Suppressor macrophage treated with lipopolysaccharide for 4 hours (primary cell): ENCODE measurements around the gene TM9SF1.
A peak's percentile ranks its signal among the peaks of the same experiment; 100 is the strongest.

Experiments used
- DNase-seq: peaks from one replicate; pipeline ENCODE4 v3.0.0-alpha.2; 2020

Gene TM9SF1

DNA sequence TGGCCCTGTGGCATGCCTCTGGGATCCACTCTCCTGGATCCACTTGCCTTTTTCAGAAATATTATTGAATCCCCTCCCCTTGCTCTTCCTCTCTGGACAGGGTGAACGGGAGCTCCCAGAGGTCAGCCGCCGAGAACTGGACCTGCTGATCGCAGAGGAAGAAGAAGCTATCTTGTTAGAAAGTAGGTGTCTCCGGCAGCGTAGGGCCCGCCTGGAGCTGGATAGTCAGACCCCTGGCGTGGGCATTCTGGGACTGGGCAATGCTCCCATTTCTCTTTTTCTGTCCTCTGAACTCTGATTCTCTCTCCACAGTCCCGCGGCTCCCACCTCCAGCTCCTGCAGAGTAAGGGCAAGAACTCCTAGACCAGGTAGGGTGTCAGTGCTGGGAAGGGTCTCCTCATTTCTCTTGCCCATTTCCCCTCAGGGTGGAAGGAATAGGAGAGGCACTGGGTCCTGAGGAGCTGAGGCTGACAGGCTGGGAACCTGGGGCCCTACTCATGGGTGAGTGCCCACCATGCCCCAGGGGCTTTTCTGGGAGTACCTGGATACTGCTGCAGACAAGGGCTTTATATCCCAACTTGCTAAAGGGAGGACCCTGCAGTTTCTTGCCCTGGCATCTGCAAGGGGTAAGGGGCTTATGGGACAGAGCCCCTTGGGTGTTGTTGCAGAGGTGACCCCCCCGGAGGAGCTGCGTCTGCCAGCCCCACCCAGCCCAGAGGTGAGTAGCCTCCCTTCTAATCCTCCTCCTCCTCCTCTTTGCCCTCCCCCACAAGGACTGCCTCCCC, 18.0 kb downstream of the TM9SF1 start:
- DNase-seq, result no peak

GRCh38 chr14:24176599-24176998, 18.6 kb downstream of the TM9SF1 start:
- no peak for DNase-seq

- no peak for DNase-seq
These were observed 22.4 kb downstream of the TM9SF1 start for GRCh38 chr14:24172871-24173281.

- no peak for DNase-seq
These were observed 22.9 kb downstream of the TM9SF1 start for GRCh38 chr14:24172261-24172860.

DNA sequence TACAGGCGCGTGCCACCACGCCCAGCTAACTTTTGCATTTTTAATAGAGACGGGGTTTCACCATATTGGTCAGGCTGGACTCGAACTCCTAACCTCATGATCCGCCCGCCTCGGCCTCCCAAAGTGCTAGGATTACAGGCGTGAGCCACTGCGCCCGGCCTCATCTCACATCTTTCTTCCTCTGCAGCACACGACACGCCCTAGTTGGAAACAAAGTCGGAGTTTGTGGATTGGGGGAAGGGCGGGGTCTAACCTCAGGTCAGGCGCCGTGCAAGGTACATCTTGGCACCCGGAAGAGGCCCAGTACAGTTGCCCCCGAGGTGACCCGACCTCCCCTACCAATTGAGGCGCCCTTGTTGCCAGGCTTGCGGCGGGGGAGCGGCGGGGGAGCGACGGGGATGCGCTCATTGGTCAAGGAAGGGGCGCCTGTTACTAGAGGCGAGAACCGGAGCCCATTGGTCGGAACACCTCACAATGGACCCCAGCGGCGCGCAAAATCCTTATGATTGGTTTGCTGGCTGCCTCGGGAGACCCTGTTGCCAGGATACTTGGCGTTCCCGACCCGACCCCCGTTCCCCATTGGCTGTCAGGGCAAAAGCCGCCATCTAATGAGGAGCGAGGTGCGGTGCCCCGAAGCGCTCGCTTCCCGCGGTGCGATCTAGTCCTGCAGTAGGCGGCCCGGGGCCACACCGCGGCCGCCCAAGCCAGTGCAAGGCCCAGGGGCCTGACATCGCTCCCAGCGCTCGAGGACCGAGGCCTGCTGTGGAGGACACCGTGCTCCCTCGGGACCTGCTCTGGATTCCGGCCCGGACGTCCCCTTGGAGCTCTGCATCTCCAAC, 23.6 kb downstream of the TM9SF1 start, which contains the start of gene REC8:
REC8 (plus strand) TSS at position 659 of the 839 bp plus-strand sequence. CDS start 473 bp downstream, outside the sequence.
- no peak for DNase-seq

DNA sequence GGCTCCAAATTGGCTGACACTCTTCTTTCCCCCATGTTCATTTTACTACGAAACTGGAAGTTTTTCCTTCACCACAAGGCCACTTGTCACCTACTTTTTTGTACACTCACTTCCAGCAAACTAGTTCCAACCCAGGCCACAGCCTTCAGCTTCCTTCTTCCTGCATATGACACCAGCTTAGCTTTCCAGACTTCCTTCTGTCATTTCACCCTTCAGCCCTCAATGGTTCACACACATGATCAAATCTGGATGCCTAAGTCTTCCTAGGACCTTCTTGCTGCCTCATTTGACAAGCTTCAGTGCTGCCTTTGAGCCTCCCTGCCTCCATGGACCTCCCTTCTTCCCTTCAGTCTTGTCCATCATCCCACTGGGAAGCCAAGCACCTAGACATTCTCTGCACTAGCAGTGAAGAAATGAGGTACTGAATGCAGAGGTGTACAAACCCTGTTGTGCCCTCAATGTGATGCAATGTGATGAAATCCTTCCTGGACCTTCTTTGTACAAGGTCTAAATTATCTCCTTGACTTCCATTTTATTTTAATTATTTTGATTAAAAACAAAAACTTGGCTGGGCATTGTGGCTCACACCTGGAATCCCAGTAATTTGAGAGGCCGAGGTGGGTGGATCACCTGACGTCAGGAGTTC, 27.6 kb downstream of the TM9SF1 start:
- peak; percentile 59 for DNase-seq

- DNase-seq, result no peak
These were observed 29.5 kb downstream of the TM9SF1 start for GRCh38 chr14:24165785-24166184.

- no peak for DNase-seq
These were observed 30.7 kb downstream of the TM9SF1 start for GRCh38 chr14:24164518-24164991.

- DNase-seq, result no peak
These were observed 33.1 kb downstream of the TM9SF1 start for GRCh38 chr14:24162093-24162492.

GRCh38 chr14:24160850-24161804, 34.1 kb downstream of the TM9SF1 start, which contains the start of gene IRF9:
Gene IRF9, plus strand, starts transcription at chr14:24161265. Its CDS starts 880 bp downstream, at chr14:24162145.
- DNase-seq, result peak; percentile 97

- DNase-seq, result no peak
These were observed 34.8 kb downstream of the TM9SF1 start for GRCh38 chr14:24160499-24160849.

- no peak for DNase-seq
These were observed 35.3 kb downstream of the TM9SF1 start for GRCh38 chr14:24159777-24160498.

DNA sequence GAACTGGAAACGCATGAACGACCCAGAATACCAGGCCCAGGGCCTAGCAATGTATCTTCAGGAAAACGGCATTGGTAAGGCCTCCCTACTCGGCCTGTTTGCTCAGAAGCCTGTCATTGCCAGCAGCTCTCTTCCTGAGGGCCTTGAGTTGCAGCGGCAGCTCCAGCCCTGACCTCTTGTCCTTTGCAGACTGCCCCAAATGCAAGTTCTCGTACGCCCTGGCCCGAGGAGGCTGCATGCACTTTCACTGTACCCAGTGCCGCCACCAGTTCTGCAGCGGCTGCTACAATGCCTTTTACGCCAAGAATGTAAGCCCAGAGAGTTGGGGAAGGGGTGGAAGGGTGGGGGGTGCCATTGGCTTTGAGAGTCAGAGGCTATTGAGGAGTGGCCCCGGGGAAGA, 37.9 kb downstream of the TM9SF1 start:
- DNase-seq, result no peak

GRCh38 chr14:24156840-24157239, 38.4 kb downstream of the TM9SF1 start:
- DNase-seq, result no peak

GRCh38 chr14:24155100-24155499, 40.1 kb downstream of the TM9SF1 start:
- no peak for DNase-seq

DNA sequence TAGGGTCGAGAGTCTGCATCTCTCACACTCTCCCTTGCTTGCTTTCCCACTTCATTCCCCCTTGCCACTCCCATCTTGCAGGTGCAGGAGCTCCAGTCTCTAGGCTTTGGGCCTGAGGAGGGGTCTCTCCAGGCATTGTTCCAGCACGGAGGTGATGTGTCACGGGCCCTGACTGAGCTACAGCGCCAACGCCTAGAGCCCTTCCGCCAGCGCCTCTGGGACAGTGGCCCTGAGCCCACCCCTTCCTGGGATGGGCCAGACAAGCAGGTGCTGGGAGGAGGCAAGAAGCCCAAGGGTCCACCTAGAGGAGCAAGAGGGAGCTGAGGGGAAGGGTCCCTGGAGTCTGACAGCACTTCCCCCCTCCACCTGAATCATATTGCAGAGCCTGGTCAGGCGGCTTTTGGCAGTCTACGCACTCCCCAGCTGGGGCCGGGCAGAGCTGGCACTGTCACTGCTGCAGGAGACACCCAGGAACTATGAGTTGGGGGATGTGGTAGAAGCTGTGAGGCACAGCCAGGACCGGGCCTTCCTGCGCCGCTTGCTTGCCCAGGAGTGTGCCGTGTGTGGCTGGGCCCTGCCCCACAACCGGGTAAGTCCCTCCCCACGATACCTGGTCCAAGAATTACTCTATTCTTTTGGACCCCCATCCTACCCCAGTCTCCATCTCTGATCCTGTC, 43.7 kb downstream of the TM9SF1 start:
- no peak for DNase-seq

DNA sequence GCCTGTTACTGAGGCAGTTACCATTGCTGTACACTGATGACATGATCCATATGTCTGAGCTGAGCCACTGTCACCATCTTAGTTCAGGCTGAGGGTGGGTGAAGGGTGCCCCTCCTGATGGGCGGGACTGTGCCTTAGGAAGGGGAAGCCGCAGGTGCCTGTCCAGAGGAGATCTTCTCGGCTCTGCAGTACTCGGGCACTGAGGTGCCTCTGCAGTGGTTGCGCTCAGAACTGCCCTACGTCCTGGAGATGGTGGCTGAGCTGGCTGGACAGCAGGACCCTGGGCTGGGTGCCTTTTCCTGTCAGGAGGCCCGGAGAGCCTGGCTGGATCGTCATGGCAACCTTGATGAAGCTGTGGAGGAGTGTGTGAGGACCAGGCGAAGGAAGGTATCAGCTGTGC, 44.2 kb downstream of the TM9SF1 start:
- DNase-seq, result no peak

GRCh38 chr14:24150567-24150966, 44.7 kb downstream of the TM9SF1 start:
- no peak for DNase-seq

GRCh38 chr14:24150061-24150460, 45.2 kb downstream of the TM9SF1 start:
- no peak for DNase-seq

DNA sequence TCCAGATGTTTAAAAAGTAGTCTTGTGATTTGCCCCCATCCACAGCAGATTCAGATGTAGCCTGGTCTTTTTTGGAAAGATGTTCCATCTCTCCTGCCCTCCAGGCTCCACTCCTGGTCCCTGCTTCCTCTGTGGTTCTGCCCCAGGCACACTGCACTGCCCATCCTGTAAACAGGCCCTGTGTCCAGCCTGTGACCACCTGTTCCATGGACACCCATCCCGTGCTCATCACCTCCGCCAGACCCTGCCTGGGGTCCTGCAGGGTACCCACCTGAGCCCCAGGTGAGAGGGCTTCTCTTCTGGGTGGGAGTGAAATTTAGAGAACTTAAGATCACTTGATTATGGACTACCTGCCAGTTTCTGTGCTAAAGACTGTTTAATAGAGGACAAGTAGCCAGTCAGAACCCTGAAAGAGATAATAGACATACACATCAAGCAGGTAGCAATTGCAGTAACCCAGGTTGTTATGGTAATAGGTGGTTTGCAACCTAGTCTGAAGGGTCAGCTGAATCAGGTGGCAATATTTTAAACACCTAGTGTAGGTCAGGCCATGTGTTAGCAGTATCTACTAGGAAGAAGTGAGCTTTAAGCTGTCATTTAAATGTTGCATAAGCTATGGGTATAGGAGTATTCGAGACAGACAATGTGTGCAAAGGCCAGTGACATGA, 45.8 kb downstream of the TM9SF1 start:
- no peak for DNase-seq
